Breast epithelium (tissue), 3 donors: ENCODE data around the gene RNF224.

ENCODE experiments used
- POLR2A ChIP-seq: fragments of 450-650 bp; IDR thresholded peaks from one replicate; pipeline ENCODE4 v1.6.1; 2016; ENCODE audit warnings: antibody characterized with exemption, mild to moderate bottlenecking, moderate library complexity
- POLR2AphosphoS5 ChIP-seq, 3 donors: sonication (generic); formaldehyde crosslinking; IDR thresholded peaks; one replicate each; pipeline ENCODE4 v1.6.1; 2017; ENCODE audit warnings: antibody characterized with exemption in 3 of 3
- TF ChIP-seq, protein P1 (sequence below), 3 donors: fragments of 450-650 bp; IDR thresholded peaks; one replicate each; pipeline ENCODE4 v1.5.1; 2016 to 2017; ENCODE audit warnings: antibody characterized with exemption in 3 of 3, mild to moderate bottlenecking in 3 of 3, moderate library complexity in 3 of 3

- TF ChIP-seq, protein P1, sequence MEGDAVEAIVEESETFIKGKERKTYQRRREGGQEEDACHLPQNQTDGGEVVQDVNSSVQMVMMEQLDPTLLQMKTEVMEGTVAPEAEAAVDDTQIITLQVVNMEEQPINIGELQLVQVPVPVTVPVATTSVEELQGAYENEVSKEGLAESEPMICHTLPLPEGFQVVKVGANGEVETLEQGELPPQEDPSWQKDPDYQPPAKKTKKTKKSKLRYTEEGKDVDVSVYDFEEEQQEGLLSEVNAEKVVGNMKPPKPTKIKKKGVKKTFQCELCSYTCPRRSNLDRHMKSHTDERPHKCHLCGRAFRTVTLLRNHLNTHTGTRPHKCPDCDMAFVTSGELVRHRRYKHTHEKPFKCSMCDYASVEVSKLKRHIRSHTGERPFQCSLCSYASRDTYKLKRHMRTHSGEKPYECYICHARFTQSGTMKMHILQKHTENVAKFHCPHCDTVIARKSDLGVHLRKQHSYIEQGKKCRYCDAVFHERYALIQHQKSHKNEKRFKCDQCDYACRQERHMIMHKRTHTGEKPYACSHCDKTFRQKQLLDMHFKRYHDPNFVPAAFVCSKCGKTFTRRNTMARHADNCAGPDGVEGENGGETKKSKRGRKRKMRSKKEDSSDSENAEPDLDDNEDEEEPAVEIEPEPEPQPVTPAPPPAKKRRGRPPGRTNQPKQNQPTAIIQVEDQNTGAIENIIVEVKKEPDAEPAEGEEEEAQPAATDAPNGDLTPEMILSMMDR (IDR thresholded peaks at IDR 0.05) = no peak
- TF ChIP-seq POLR2A (no peak), POLR2AphosphoS5 (IDR thresholded peaks at IDR 0.05) (no peak)
Measured at GRCh38 chr9:137250329-137251193, 23.3 kb downstream of the RNF224 start.
